M059J (cell line): Measurements from ENCODE around the gene BLID. TPM values are rescaled to one million over a fixed set of nuclear protein-coding genes. Genes with fewer than 3 reads are reported as not detected.

Experiments
- DNase-seq: peaks from one replicate; pipeline ENCODE4 v3.0.0-alpha.2; 2012; ENCODE audit warnings: low read depth
- total RNA-seq: library from RNA; depleted of rRNA; stranded (reverse); fragments of >200 nt; shearing (Covaris generic); gene quantifications from 2 replicates; pipeline ENCODE4 v1.2.3, GENCODE V29; 2014

BLID gene
- total RNA-seq, 1 experiment from 2014 or later = 0.74 TPM

- DNase-seq = peak; percentile 75
Observed at GRCh38 chr11:122140500-122140899, 24.5 kb upstream of the BLID start.

GRCh38 chr11:122139595-122139866 is 23.5 kb upstream of the BLID start:
- peak; percentile 63 for DNase-seq

GRCh38 chr11:122138744-122139594 is 23.0 kb upstream of the BLID start:
- DNase-seq = peak; percentile 67

GRCh38 chr11:122137078-122137793 is 21.2 kb upstream of the BLID start:
- DNase-seq = peak; percentile 94

GRCh38 chr11:122131126-122131525 is 15.1 kb upstream of the BLID start:
- no peak for DNase-seq

- DNase-seq = no peak
Observed at GRCh38 chr11:122128146-122128545, 12.1 kb upstream of the BLID start.

GRCh38 chr11:122127020-122127419 is 11.0 kb upstream of the BLID start:
- DNase-seq = no peak

GRCh38 chr11:122126024-122126688 is 10.1 kb upstream of the BLID start:
- DNase-seq = no peak

GRCh38 chr11:122123263-122123929 is 7.4 kb upstream of the BLID start:
- no peak for DNase-seq

- peak; percentile 32 for DNase-seq
Observed at GRCh38 chr11:122122179-122122578, 6.2 kb upstream of the BLID start.

GRCh38 chr11:122120096-122120495 is 4.1 kb upstream of the BLID start:
- no peak for DNase-seq

GRCh38 chr11:122116591-122116990 is 576 bp upstream of the BLID start:
- no peak for DNase-seq

- DNase-seq = no peak
Observed at GRCh38 chr11:122114976-122115375, 1.0 kb downstream of the BLID start.

- no peak for DNase-seq
Observed at GRCh38 chr11:122113836-122114825, 1.9 kb downstream of the BLID start.

- no peak for DNase-seq
Observed at GRCh38 chr11:122112470-122113365, 3.3 kb downstream of the BLID start.

- DNase-seq = no peak
Observed at GRCh38 chr11:122109932-122110331, 6.1 kb downstream of the BLID start.

GRCh38 chr11:122108828-122109227 is 7.2 kb downstream of the BLID start:
- no peak for DNase-seq

- peak; percentile 55 for DNase-seq
Observed at GRCh38 chr11:122108192-122108799, 7.7 kb downstream of the BLID start.

GRCh38 chr11:122107566-122107965 is 8.4 kb downstream of the BLID start:
- no peak for DNase-seq
